Measurements from ENCODE around the gene ZNF768.

ZNF768 gene

GRCh38 chr16:30557957-30558788 is 31.8 kb upstream of the ZNF768 start, which contains the start of gene ZNF764:
Gene ZNF764 (minus strand): TSS chr16:30558374. CDS start chr16:30558182, 192 bp downstream.
- Histone ChIP-seq H3K4me1 (ENCODE audit: insufficient read depth, low read length) (peaks cover 35% of the 10 kb centered on the region), H3K9ac (ENCODE audit: low read depth, low read length) (peak within 1 kb of the TSS; percentile 97), H3K9me3 (ENCODE audit: insufficient read depth, low read length, severe bottlenecking) (no peaks in the 10 kb centered on the region), H4K20me1 (ENCODE audit: insufficient read depth, low read length) (peaks cover 10% of the 10 kb centered on the region; the same call in 1 of the 2 replicates), H3K36me3 (ENCODE audit: insufficient read depth, low read length) (peaks cover 33% of the 10 kb centered on the region), H3K27ac (ENCODE audit: low read length) (peak within 1 kb of the TSS; percentile 92), H3K27me3 (ENCODE audit: insufficient read depth, low read length, poor library complexity) (no peaks in the 10 kb centered on the region), H3K4me2 (ENCODE audit: insufficient read depth, low read length) (peak within 1 kb of the TSS; percentile 97), H2AFZ (ENCODE audit: low read depth, low read length) (peak within 1 kb of the TSS; percentile 90), H3K79me2 (ENCODE audit: insufficient read depth, low read length) (peaks cover 48% of the 10 kb centered on the region), H3K4me3 (ENCODE audit: low read depth in 1 of 2, low read length in 2 of 2) (peak within 1 kb of the TSS; percentile 69 to 77)
- ATAC-seq (ENCODE audit: insufficient read depth, low read depth) (peak; percentile 95), DNase-seq (peak; percentile 99)
- TF ChIP-seq EZH2 (IDR thresholded peaks at IDR 0.05; ENCODE audit: borderline replicate concordance, low read depth, low read length, severe bottlenecking) (no peak), CTCF (IDR thresholded peaks at IDR 0.05; ENCODE audit: borderline replicate concordance, extremely low read depth, low read length, poor library complexity, severe bottlenecking) (no peak)

GRCh38 chr16:30557707-30557956 is 31.3 kb upstream of the ZNF768 start:
- H3K27ac ChIP-seq (ENCODE audit: low read length): peak overlapping the region; percentile 92
- peaks cover 40% of the 10 kb centered on the region for H3K4me1 ChIP-seq (ENCODE audit: insufficient read depth, low read length)
- peak overlapping the region; percentile 97 for H3K9ac ChIP-seq (ENCODE audit: low read depth, low read length)
- peak overlapping the region; percentile 97 for H3K4me2 ChIP-seq (ENCODE audit: insufficient read depth, low read length)
- peak overlapping the region; percentile 69 to 77 for H3K4me3 ChIP-seq (ENCODE audit: low read depth in 1 of 2, low read length in 2 of 2)
- peak overlapping the region; percentile 90 for H2AFZ ChIP-seq (ENCODE audit: low read depth, low read length)
- H3K79me2 ChIP-seq (ENCODE audit: insufficient read depth, low read length): peaks cover 51% of the 10 kb centered on the region
- DNase-seq (no peak), ATAC-seq (ENCODE audit: insufficient read depth, low read depth) (no peak)
- no peak for TF ChIP-seq CTCF (IDR thresholded peaks at IDR 0.05; ENCODE audit: borderline replicate concordance, extremely low read depth, low read length, poor library complexity, severe bottlenecking)
- TF ChIP-seq EZH2 (IDR thresholded peaks at IDR 0.05; ENCODE audit: borderline replicate concordance, low read depth, low read length, severe bottlenecking): no peak
- no peaks in the 10 kb centered on the region for H3K27me3 ChIP-seq (ENCODE audit: insufficient read depth, low read length, poor library complexity)
- no peaks in the 10 kb centered on the region for H3K9me3 ChIP-seq (ENCODE audit: insufficient read depth, low read length, severe bottlenecking)
- H3K36me3 ChIP-seq (ENCODE audit: insufficient read depth, low read length): peaks cover 38% of the 10 kb centered on the region
- H4K20me1 ChIP-seq (ENCODE audit: insufficient read depth, low read length): peaks cover 10% of the 10 kb centered on the region; the same call in 1 of the 2 replicates

GRCh38 chr16:30556125-30556473 is 29.7 kb upstream of the ZNF768 start:
- H2AFZ ChIP-seq (ENCODE audit: low read depth, low read length): no peak overlapping the region
- ATAC-seq (ENCODE audit: insufficient read depth, low read depth): no peak
- 0 out of 2 replicates have a peak overlapping the region, but pooled peaks have one; percentile 97 for H3K4me2 ChIP-seq (ENCODE audit: insufficient read depth, low read length)
- TF ChIP-seq CTCF (IDR thresholded peaks at IDR 0.05; ENCODE audit: borderline replicate concordance, extremely low read depth, low read length, poor library complexity, severe bottlenecking) (no peak), EZH2 (IDR thresholded peaks at IDR 0.05; ENCODE audit: borderline replicate concordance, low read depth, low read length, severe bottlenecking) (no peak)
- peaks cover 52% of the 10 kb centered on the region for H3K79me2 ChIP-seq (ENCODE audit: insufficient read depth, low read length)
- H3K9ac ChIP-seq (ENCODE audit: low read depth, low read length): no peak overlapping the region
- no peak overlapping the region for H3K27ac ChIP-seq (ENCODE audit: low read length)
- no peaks in the 10 kb centered on the region for H3K27me3 ChIP-seq (ENCODE audit: insufficient read depth, low read length, poor library complexity)
- peaks cover 40% of the 10 kb centered on the region for H3K36me3 ChIP-seq (ENCODE audit: insufficient read depth, low read length)
- no peak for DNase-seq
- peaks cover 52% of the 10 kb centered on the region for H3K4me1 ChIP-seq (ENCODE audit: insufficient read depth, low read length)
- no peaks in the 10 kb centered on the region for H3K9me3 ChIP-seq (ENCODE audit: insufficient read depth, low read length, severe bottlenecking)
- peaks cover 10% of the 10 kb centered on the region; the same call in 1 of the 2 replicates for H4K20me1 ChIP-seq (ENCODE audit: insufficient read depth, low read length)
- H3K4me3 ChIP-seq (ENCODE audit: low read depth in 1 of 2, low read length in 2 of 2): no peak overlapping the region; a peak in 1 of 4 replicates
